Cardiac muscle cell (in vitro differentiated cells and primary cell): ENCODE measurements around the gene SEC23IP. TPM values are rescaled to one million over a fixed set of nuclear protein-coding genes. Genes with fewer than 3 reads are reported as not detected.

Experiments
- DNase-seq, 2 donors: peaks; one replicate each; pipeline versions ENCODE4 v3.0.0 to v3.0.0-alpha.2; 2010 to 2017; ENCODE audit warnings: low read depth in 1 of 2, low spot score in 1 of 2
- H3K27ac ChIP-seq: fragments of 200-600 bp; sonication (generic); 2 replicates; pipeline ENCODE4 v1.5.1; 2016
- H3K27me3 ChIP-seq: fragments of 200-600 bp; sonication (generic); 2 replicates; pipeline ENCODE4 v1.6.0; 2016; ENCODE audit warnings: control low read depth
- H3K36me3 ChIP-seq: fragments of 200-600 bp; sonication (generic); 2 replicates; pipeline ENCODE4 v1.5.1; 2016; ENCODE audit warnings: control low read depth
- H3K4me1 ChIP-seq: fragments of 200-600 bp; sonication (generic); 2 replicates; pipeline ENCODE4 v1.8.1; 2017; ENCODE audit warnings: low read depth, mild to moderate bottlenecking, mixed run types
- H3K4me3 ChIP-seq: fragments of 200-600 bp; sonication (generic); 2 replicates; pipeline ENCODE4 v1.5.1; 2016; ENCODE audit warnings: mild to moderate bottlenecking
- H3K9me3 ChIP-seq: fragments of 200-600 bp; sonication (generic); 2 replicates; pipeline ENCODE4 v1.5.1; 2017; ENCODE audit warnings: low read depth, mild to moderate bottlenecking, control low read depth
- CTCF ChIP-seq: IDR thresholded peaks from 2 replicates; pipeline ENCODE4 v1.5.1; 2012; ENCODE audit warnings: low read depth, mild to moderate bottlenecking, low read length
- polyA plus RNA-seq: library from polyadenylated mRNA; unstranded; fragments of >200 nt; fragmentation: Nextera tagmentation; extraction: Ambion mirVana; gene quantifications from 2 replicates; pipeline ENCODE4 v1.2.1, GENCODE V29; 2016
- total RNA-seq: library from RNA; depleted of rRNA; stranded (reverse); fragments of >200 nt; gene quantifications from 2 replicates; pipeline ENCODE4 v1.2.3, GENCODE V29; 2016

SEC23IP gene
- total and polyA plus RNA-seq, 2 experiments from 2014 or later: 42.1 to 42.8 TPM

- Histone ChIP-seq H3K4me3 (no peak overlapping the region), H3K36me3 (peaks cover 62% of the 10 kb centered on the region), H3K27me3 (no peaks in the 10 kb centered on the region), H3K4me1 (no peaks in the 10 kb centered on the region), H3K9me3 (no peaks in the 10 kb centered on the region), H3K27ac (no peak overlapping the region)
- TF ChIP-seq CTCF: no peak
- DNase-seq: no peak
Observed at GRCh38 chr10:119852822-119853221, 39.7 kb upstream of the SEC23IP start.

GRCh38 chr10:119853574-119853973 lies 39.0 kb upstream of the SEC23IP start:
- Histone ChIP-seq H3K9me3 (no peaks in the 10 kb centered on the region), H3K27me3 (no peaks in the 10 kb centered on the region), H3K4me3 (no peak overlapping the region), H3K36me3 (peaks cover 62% of the 10 kb centered on the region), H3K27ac (no peak overlapping the region), H3K4me1 (no peaks in the 10 kb centered on the region)
- TF ChIP-seq CTCF: no peak
- no peak for DNase-seq

GRCh38 chr10:119858063-119858462 lies 34.5 kb upstream of the SEC23IP start:
- no peak for TF ChIP-seq CTCF
- Histone ChIP-seq H3K9me3 (no peaks in the 10 kb centered on the region), H3K4me3 (no peak overlapping the region), H3K27ac (no peak overlapping the region), H3K36me3 (peaks cover 27% of the 10 kb centered on the region), H3K4me1 (no peaks in the 10 kb centered on the region), H3K27me3 (no peaks in the 10 kb centered on the region)
- no peak for DNase-seq

- no peaks in the 10 kb centered on the region for H3K27me3 ChIP-seq
Observed at GRCh38 chr10:119859420-119860258, 32.9 kb upstream of the SEC23IP start.

GRCh38 chr10:119860866-119861607 lies 31.5 kb upstream of the SEC23IP start:
- no peak for DNase-seq

More at GRCh38 chr10:119859420-119860258, 32.9 kb upstream of the SEC23IP start:
- peaks cover 22% of the 10 kb centered on the region for H3K36me3 ChIP-seq
- H3K27ac ChIP-seq: no peak overlapping the region
- peak; percentile 46 for TF ChIP-seq CTCF
- H3K9me3 ChIP-seq: no peaks in the 10 kb centered on the region
- H3K4me1 ChIP-seq: no peaks in the 10 kb centered on the region
- peak; percentile 61 to 65 for DNase-seq
- H3K4me3 ChIP-seq: no peak overlapping the region

More at GRCh38 chr10:119860866-119861607, 31.5 kb upstream of the SEC23IP start:
- H3K9me3 ChIP-seq: no peaks in the 10 kb centered on the region
- peaks cover 17% of the 10 kb centered on the region for H3K36me3 ChIP-seq
- H3K27ac ChIP-seq: no peak overlapping the region
- no peaks in the 10 kb centered on the region for H3K27me3 ChIP-seq
- no peak overlapping the region for H3K4me3 ChIP-seq
- TF ChIP-seq CTCF: no peak
- no peaks in the 10 kb centered on the region for H3K4me1 ChIP-seq
